DND-41 (cell line): ENCODE results near the gene GRIN2A.

Experiments
- CTCF ChIP-seq: IDR thresholded peaks from 2 replicates; pipeline ENCODE4 v1.5.1; 2012; ENCODE audit warnings: borderline replicate concordance, low read length, moderate library complexity, mild to moderate bottlenecking; ENCODE audit not compliant: poor library complexity, severe bottlenecking; ENCODE audit errors: extremely low read depth
- EZH2 ChIP-seq: IDR thresholded peaks from 3 replicates; pipeline ENCODE4 v1.6.1; 2012; ENCODE audit warnings: borderline replicate concordance, low read depth, mild to moderate bottlenecking, moderate library complexity, low read length, inconsistent platforms; ENCODE audit not compliant: severe bottlenecking

- TF ChIP-seq EZH2 (no peak), CTCF (no peak)
Observed at GRCh38 chr16:10182222-10183053, at the start of gene GRIN2A.
